Measurements from ENCODE around the gene TGIF2.
A peak's percentile ranks its signal among the peaks of the same experiment; 100 is the strongest.
"Not testable (repeated sequence)": the region's sequence is repeated elsewhere in the genome, so short reads cannot be mapped to it uniquely, and the experiment has no call there.

Gene TGIF2

DNA sequence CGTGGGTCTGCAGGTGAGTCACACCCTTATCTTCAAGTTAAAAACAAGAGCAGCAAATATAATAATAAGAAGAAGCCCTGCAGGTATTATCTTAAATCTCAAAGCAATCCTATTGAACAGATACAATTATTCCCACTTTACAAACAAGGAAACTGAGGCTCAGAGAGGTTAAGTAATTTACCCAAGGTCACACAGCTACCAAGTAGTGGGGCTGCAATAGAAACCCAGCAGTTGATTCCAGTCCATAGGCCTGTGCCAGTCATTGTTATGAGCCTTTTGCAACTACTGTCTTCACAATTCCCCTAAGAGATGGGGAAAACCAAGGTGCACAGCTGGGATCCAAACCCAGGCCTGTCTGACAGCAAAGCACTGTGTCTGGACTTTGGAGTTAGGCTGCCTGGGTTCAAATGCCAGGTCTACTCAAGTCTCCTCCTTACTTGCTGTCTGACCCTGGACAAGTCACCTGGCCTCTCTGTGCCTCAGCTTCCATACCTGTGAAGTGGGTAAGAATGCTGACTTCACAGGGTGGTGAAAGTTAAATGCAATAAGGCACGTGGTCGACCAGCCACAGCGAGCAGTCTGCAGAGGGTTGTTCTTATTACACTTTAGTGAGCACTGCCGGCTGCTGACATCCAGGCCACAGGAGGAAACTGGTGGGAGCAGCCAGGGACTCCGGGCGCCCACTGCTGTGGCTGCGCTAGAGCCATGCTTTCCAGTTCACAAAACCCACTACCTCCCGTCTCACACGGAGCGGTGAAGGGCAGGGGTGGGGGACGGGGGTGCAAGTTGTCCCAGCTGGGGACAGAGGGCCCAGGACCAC is 26.0 kb upstream of the TGIF2 start:
- no peak for DNase-seq (ENCODE audit: low spot score)

DNA sequence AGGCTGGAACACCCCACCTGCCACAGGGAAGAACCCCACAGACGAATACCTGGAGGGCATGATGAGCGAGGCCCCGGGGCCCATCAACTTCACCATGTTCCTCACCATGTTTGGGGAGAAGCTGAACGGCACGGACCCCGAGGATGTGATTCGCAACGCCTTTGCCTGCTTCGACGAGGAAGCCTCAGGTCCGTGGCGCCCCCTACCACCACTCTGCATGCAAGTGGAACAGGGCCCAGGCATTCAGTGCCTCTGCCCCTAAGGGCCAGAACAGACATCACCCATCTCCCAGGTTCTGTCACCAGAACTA is 25.4 kb upstream of the TGIF2 start:
- no peak for DNase-seq (ENCODE audit: low spot score)

DNA sequence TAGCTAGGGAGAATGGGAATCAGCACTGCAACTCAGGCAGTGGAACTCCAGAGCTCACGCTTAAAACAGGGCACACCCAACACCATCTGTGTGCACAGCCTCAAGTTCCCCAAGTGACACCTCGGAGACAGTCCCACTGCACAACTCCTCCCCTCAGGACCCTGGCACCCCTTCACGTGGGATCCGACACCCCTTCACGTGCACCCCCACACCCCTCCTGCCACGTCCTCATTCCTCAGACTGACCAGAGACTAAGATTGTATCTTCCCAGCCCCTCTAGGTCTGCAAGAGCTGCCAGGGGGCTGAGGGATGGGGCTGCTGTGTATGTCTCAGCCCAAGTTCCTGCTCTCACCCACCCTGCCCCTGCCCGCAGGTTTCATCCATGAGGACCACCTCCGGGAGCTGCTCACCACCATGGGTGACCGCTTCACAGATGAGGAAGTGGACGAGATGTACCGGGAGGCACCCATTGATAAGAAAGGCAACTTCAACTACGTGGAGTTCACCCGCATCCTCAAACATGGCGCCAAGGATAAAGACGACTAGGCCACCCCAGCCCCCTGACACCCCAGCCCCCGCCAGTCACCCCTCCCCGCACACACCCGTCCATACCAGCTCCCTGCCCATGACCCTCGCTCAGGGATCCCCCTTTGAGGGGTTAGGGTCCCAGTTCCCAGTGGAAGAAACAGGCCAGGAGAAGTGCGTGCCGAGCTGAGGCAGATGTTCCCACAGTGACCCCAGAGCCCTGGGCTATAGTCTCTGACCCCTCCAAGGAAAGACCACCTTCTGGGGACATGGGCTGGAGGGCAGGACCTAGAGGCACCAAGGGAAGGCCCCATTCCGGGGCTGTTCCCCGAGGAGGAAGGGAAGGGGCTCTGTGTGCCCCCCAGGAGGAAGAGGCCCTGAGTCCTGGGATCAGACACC is 24.4 kb upstream of the TGIF2 start:
- DNase-seq (ENCODE audit: low spot score) = no peak

DNA sequence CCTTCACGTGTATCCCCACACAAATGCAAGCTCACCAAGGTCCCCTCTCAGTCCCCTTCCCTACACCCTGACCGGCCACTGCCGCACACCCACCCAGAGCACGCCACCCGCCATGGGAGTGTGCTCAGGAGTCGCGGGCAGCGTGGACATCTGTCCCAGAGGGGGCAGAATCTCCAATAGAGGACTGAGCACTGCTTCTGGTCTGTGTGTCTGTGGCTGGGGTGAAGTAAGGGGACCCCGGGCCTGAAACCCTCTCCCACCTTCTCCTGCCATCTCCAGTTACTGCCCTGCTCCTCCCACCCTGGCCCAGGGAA is 23.8 kb upstream of the TGIF2 start:
- no peak for DNase-seq (ENCODE audit: low spot score)

DNA sequence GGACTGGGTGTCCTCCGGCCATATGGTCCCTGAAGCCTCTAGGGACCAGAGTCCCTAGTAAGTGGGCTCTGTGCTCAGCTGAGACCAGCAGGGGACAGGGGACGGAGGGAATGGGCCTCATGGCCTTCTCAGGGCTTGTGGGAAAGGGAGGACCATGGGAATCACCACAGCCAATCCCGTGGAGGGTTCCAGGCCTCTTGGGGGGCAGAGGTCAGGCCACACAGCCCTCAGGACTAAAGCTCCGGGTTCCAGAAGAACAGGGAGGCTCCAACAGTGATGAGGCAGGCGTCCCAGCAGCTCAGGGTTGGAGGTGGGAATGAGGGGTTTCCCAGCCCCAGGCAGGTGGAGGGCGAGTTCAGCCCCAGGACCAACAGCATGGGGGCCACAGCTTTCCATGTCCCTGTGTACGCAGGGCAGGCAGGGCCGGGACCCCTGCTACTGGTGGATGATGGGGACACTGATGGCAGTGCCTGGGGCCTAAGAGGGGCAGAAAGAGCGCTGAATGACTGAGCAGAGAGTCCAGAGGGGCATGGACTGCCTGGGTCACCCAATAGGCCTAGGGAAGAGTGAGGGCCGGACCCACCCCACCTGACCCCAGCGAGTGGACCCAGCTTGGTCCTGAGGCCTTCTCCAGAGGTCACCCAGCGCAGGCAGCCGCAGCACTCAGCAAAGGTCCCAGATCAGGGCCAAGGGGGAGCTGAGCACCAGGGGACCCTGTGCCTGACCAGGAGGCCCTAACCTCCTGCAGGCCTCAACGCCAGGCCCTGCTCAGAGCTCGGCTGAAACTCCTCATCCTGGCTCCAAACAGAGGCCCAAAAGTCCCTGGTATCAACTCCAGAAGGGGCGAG is 23.2 kb upstream of the TGIF2 start:
- DNase-seq (ENCODE audit: low spot score) = no peak

DNA sequence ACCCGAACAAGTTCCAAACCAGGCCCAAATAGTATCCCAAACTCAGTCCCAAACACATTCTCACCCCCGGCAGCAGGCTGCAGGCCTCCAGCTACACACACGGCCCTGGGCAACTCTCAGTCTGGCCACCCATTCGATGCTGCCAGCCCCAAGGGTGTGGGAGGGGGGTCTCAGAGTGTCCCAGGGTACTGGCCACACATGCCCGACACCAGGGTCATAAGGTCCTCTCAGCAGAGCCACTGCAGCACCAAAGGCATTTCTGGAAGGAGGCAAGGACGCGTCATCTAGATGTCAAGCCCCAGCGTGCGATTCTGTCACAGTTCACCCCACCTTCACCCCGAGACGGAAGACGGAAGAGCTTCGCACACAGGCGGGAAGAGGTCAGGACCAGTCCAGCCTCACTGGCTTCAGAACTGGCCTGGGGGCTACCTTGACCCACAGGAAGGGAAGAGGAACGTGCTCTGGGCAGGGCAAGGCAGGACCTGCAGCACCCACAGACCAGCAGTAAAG is 22.6 kb upstream of the TGIF2 start:
- DNase-seq (ENCODE audit: low spot score) = peak; percentile 68

DNA sequence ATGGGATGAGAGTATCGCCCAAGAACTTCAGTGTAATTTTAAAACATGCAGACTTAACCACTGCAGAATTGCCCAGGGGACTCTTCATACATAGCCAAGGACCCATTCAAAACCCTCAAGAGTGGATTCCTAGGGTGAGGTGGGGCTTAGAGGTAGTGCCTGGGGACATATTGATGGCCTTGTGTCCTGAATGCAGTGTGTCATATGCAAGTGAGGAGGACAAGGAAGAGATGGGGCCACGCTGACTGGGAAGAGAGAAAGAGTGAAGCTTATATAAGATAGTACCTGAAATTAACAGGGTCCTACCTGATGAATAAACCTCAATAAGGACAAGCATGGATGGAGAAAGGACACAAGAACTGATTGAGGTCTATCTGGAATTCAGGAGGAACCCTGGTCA is 18.1 kb upstream of the TGIF2 start:
- no peak for DNase-seq (ENCODE audit: low spot score)

DNA sequence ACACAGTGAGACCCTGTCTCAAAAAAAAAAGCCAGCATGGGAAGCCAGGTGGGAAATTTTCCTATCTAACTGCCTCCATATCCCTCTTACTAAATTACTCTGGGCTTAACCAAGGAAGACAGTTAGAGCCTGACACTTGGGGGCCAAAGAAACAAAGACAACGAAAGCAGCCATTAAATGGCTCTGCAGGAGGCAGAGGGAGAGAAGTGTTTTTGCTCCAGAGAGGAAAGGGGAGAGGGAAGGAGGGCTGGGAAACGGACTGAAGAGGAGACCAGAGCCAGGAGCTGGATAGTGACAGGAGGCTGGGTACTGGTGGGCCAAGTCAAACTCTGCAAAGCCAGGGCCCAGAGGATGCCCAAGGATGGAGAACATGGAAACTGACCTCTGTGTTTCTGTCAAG is 10.7 kb upstream of the TGIF2 start:
- DNase-seq (ENCODE audit: low spot score) = no peak

DNA sequence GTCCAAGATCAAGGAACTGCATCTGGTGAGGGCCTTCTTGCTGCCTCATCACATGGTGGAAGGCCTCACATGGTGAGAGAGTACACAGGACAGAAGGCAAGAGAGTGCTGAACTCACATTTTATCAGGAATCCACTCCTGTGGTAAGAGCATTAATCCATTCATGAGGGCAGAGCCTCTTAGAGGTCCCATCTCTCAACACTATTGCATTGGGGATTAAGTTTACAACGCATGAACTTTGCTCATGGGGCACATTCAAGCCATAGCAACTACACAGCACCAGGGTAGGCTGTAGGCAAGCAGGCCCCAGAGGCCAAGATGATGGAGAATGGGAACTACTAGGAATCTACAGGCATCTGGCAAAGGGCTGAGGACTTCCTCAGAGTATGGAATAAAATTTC is 10.0 kb upstream of the TGIF2 start:
- DNase-seq (ENCODE audit: low spot score) = no peak

DNA sequence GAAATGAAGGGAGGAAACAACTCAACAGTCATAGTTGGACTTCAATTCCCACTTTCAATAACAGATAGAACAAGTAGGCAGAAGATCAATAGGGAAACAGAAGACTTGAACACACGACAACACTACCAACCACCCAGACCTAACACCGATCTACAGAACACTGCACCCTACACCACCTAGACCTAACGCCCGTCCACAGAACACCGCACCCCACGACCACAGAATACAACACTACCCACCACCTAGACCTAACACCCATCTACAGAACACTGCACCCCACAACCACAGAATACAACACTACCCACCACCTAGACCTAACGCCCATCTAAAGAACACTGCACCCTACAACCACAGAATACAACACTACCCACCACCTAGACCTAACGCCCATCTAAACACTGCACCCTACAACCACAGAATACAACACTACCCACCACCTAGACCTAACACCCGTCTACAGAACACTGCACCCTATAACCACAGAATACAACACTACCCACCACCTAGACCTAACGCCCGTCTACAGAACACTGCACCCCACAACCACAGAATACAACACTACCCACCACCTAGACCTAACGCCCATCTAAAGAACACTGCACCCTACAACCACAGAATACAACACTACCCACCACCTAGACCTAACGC is 9.2 kb upstream of the TGIF2 start:
- DNase-seq (ENCODE audit: low spot score) = not testable (repeated sequence)

DNA sequence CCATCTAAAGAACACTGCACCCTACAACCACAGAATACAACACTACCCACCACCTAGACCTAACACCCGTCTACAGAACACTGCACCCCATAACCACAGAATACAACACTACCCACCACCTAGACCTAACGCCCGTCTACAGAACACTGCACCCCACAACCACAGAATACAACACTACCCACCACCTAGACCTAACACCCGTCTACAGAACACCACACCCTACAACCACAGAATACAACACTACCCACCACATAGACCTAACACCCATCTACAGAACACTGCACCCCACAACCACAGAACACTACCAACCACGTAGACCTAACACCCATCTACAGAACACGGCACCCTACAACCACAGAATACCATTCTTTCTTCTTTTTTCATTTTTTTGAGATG is 8.7 kb upstream of the TGIF2 start:
- DNase-seq (ENCODE audit: low spot score) = not testable (repeated sequence)

DNA sequence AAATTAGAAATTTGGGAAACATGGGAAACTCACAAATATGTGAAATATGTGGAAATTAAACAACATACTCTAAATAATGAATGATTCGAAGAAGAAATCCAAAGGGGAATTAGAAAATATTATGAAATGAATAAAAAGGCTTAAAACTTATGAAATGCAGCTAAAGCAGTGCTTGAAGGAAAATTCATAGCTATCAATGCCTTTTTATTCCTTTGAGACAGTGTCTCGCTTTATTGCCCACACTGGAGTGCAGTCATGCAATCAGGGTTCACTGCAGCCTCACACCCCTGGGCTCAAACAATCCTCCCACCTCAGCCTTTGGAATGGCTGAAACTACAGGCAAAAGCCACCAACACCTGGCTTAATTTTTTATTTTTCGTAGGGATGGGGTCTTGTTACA is 7.9 kb upstream of the TGIF2 start:
- no peak for DNase-seq (ENCODE audit: low spot score)

DNA sequence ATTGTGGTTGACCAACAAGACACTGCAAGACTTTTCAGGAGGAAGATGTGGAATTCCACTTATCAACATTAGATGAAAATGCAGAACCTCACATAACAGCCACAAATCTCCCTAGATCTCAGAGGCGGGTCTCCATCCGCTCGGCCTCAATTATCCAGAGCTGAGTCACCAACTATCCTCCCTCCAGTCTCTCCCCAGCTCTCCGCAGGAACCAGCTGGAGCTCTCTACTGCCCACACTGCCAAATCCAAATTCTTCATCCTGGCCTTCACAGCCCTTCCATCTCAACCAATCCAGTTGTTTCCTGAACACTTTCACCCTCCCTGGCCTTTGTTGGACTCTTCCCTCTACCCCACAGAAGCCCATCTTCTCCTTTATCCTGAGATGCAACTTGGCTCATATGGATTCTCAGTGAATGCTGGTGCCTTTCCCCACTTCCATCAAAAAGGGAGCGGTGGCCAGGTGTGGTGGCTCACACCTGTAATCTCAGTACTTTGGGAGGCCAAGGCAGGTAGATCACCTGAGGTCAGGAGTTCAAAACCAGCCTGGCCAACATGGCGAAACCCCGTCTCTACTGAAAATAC is 3.5 kb upstream of the TGIF2 start:
- peak; percentile 77 for DNase-seq (ENCODE audit: low spot score)

DNA sequence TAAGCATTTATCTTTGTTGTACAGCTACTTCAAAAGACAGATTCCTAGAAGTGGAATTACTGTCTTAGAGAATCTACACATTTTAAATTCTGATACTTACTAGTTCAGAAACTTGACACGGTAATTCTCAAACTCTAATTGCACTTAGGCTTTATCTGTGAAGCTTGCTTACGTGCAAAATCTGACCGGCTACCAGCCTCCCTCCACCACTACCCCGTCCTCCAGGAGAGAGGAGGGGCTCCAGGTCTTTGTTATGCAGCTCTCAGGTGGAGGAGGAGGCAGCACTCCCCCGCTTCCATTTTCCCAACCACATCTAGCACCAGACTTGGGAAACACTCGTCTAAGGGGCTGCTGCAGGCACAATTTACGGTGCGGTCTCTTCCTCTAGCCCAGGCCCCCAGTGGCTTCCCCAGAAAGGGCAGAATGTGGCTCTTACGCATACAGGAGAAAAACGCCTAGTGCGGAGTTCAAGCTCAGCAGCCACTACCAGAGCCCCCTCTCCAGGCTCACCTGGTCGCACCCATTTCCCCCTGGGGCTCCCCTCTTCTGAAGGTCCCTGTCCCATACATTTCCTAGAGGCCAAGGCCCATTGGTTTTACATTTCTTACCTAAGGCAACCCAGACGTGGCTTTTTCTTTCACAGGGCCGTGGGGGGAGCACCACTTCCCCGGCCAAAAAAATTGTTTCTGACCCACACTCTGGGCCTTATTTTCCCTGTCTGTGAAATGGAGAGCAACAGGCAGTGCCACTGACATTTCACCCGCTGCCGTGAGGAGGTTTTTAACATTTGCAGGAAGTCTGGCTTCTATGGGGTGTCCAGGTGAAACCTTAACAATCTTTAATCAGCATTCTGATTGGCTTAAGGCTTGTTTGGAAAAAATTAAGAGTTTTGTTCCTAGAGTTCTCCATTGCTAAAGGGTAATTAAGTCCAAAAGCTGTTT is 1.6 kb upstream of the TGIF2 start:
- no peak for DNase-seq (ENCODE audit: low spot score)

DNA sequence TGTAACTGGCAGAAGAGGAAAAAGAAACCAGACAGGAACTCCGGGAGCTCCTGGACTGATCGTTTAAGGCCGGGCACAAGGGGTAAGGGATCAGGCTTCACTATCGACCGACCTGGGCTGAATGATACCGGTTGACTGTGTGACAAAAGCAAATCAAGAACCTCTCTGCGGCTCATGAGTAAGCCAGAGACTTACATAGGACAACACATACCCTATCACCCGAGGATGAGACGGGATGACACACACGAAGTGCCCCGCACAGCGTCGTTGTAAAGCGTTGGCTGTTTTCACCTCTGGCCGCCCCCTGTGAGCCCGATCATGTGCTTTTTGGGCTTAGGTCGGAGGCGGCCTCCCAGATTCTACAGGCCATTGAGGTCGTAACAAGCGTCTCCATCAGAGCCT is 695 bp upstream of the TGIF2 start:
- DNase-seq (ENCODE audit: low spot score) = no peak

DNA sequence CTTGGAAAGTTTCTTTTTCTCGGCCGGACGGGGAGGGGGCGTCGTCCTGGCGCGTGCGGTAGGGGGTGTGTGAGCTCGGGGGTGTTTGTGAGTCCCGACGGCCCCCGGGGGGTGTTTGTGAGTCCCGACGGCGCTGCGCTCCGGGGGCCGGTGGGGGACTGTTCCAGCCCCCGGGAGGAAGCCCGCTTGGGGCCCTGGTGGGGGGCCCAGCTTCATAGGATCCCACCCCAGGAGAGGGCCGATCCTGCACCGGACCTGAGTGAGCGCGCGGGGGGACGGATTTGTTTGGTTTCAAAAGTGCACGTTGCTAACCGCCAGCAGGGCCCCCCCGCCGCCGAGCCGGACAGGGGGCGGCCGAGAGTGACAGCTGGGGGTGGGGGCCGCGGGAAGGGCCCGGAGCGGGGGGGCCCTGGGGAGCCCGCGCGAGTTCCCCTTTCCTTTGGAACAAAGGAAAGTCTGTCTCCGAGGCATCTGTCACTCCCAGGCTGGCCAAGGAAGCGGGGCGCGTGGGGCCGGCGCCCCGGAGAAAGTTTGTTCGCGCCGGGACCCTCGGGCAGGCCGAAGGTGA is 485 bp downstream of the TGIF2 start:
- no peak for DNase-seq (ENCODE audit: low spot score)

DNA sequence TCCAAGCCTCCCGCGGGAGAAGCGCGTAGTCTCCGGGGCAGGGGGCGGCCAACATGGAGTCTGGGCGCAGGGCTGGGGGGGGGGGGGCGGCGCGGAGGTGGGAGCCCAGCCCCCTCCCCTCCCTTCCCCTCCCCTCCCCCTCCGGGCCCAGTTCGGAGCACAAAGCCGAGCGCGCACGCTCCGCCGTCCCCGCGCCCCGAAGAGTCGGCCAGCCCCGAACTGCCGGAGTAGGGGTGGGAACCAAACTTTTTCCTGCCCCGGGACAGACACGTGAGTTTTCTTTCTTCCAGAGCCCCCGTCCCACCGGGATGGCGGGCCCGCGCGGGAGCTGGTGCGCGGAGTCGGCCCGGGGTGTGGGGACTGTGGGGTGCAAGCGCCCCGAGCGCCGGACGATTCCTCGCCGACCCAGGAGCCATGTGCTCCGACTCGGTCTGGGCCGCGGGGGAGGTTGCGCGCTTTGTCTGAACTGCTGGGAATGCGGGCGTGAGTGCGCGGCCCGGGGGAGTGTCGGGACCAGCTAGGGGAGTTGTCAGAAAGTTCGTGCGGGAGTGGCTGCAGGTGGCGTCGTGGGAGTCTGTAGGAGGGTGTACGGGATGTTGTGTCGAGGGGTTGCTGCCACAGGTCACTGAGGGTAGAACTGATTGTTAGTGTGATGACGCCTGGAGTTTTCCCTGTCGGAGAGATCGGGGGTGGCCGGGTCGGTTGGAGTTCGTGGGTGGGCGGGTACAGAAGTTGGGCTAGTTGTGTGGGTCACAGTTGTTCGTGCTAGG is 1.2 kb downstream of the TGIF2 start:
- DNase-seq (ENCODE audit: low spot score) = peak; percentile 75

DNA sequence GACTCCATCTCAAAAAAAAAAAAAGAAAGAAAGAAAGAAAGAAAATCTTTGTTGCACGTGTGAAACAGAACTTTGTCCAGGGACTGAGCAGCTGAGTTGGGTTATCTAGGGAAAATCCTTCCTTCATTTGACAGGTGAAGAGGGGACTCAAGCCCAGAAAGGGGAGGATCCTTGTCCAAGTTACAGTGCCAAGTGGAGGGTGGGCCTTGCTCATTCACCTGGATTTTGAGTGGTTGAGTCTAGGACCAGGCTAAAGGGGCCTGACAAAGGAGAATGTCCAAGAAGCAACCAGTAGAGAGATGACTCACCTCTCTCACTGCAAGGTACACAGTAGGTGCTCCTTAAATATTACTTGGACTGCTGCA is 2.7 kb downstream of the TGIF2 start:
- DNase-seq (ENCODE audit: low spot score) = no peak

DNA sequence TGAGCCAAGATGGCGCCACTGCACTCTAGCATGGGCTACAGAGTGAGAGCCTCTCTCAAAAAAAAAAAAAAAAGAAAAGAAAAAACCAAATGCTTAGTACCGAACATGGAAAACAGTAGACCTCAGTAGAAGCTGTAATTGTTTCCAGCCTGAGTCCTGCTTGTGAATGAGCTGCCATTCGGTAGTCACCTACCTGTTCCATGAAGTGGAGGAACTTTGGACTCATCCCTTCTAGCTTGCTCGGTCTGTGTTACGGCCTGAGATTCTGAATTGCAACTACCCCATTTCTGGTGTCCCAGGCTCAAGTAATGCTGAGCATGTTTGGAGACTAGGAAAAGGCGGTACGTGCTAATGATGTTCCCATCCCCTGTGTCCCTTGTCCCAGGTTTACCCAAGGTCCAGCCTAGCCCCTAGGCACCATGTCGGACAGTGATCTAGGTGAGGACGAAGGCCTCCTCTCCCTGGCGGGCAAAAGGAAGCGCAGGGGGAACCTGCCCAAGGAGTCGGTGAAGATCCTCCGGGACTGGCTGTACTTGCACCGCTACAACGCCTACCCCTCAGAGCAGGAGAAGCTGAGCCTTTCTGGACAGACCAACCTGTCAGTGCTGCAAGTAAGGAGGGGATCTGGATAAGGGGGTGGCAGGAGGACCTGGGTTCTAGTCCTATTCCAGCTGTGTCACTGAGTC is 5.1 kb downstream of the TGIF2 start:
- DNase-seq (ENCODE audit: low spot score) = no peak
